GM12864 (cell line): ENCODE data around the gene NOD2.

Experiments used
- DNase-seq: peaks from one replicate; pipeline ENCODE4 v3.0.0-alpha.2; 2011; ENCODE audit warnings: low read depth
- H3K4me3 ChIP-seq: 2 replicates; pipeline ENCODE4 v1.5.1; 2011; ENCODE audit warnings: mild to moderate bottlenecking, low read depth, low read length, control low read depth
- TF ChIP-seq, protein P1 (sequence below): IDR thresholded peaks from 2 replicates; pipeline ENCODE4 v1.5.1; 2011; ENCODE audit warnings: low read depth, mild to moderate bottlenecking, moderate library complexity, low read length, control low read depth, inconsistent platforms; ENCODE audit errors: missing control alignments

The NOD2 gene

GRCh38 chr16:50778284-50779163 is 85.1 kb downstream of the NOD2 start:
- no peak for DNase-seq
- no peak overlapping the region for H3K4me3 ChIP-seq
- TF ChIP-seq, protein P1, sequence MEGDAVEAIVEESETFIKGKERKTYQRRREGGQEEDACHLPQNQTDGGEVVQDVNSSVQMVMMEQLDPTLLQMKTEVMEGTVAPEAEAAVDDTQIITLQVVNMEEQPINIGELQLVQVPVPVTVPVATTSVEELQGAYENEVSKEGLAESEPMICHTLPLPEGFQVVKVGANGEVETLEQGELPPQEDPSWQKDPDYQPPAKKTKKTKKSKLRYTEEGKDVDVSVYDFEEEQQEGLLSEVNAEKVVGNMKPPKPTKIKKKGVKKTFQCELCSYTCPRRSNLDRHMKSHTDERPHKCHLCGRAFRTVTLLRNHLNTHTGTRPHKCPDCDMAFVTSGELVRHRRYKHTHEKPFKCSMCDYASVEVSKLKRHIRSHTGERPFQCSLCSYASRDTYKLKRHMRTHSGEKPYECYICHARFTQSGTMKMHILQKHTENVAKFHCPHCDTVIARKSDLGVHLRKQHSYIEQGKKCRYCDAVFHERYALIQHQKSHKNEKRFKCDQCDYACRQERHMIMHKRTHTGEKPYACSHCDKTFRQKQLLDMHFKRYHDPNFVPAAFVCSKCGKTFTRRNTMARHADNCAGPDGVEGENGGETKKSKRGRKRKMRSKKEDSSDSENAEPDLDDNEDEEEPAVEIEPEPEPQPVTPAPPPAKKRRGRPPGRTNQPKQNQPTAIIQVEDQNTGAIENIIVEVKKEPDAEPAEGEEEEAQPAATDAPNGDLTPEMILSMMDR: no peak

DNA sequence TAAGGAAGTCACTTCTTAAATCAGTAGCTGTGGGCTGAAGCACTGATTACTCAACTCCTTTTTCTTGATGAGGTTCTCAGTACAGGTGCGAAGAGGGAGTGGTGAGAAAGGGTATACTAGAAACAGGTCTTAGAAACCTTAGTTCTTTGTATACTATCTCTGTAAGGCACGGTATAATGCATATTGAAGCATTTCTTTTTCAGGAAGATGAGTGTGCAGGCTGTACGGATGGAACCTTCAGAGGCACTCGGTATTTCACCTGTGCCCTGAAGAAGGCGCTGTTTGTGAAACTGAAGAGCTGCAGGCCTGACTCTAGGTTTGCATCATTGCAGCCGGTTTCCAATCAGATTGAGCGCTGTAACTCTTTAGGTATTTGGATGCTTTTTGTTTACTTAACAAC is 87.6 kb downstream of the NOD2 start:
- H3K4me3 ChIP-seq: no peak overlapping the region
- no peak for DNase-seq
- TF ChIP-seq, protein P1: peak; percentile 26

GRCh38 chr16:50781518-50781917 is 88.1 kb downstream of the NOD2 start:
- TF ChIP-seq, protein P1: no peak
- no peak overlapping the region for H3K4me3 ChIP-seq
- no peak for DNase-seq
